HepG2 (cell line): ENCODE results near the gene C2orf15.

Experiments used
- CENPT ChIP-seq: sonication (generic); formaldehyde crosslinking; IDR thresholded peaks from 2 replicates; pipeline ENCODE4 v1.8.0; 2022; ENCODE audit warnings: low read depth, mild to moderate bottlenecking, moderate library complexity, missing genetic modification reagents
- TF ChIP-seq, protein P1 (sequence below): sonication (generic); formaldehyde crosslinking; IDR thresholded peaks from 2 replicates; pipeline ENCODE4 v1.4.0; 2020; ENCODE audit warnings: missing genetic modification reagents

DNA sequence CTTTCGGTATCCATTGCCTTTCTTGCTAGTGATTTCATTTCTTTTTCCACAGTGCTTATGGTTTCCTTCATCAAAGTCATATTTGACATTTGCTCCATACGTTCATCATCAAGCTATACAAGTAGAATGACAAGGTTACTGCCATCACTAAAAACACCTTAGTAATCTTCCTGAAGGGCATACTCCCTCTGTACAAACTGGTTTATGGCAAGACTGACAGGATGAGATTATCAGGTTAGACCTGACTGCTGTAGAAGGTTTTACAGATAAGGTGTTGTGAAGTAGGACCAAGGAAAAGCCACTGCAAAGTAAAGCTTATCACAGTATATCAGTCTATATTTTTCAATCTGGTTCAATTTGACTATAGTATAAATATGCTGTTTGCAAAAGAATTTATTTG is 37.5 kb upstream of the C2orf15 start:
- no peak for TF ChIP-seq CENPT (CRISPR knock-in tag)
- TF ChIP-seq, protein P1, sequence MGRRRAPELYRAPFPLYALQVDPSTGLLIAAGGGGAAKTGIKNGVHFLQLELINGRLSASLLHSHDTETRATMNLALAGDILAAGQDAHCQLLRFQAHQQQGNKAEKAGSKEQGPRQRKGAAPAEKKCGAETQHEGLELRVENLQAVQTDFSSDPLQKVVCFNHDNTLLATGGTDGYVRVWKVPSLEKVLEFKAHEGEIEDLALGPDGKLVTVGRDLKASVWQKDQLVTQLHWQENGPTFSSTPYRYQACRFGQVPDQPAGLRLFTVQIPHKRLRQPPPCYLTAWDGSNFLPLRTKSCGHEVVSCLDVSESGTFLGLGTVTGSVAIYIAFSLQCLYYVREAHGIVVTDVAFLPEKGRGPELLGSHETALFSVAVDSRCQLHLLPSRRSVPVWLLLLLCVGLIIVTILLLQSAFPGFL (CRISPR knock-in tag), result no peak
